ENCODE measurements around the gene XXYLT1. TPM values are rescaled to one million over a fixed set of nuclear protein-coding genes. Genes with fewer than 3 reads are reported as not detected.
A peak's percentile ranks its signal among the peaks of the same experiment; 100 is the strongest.

XXYLT1 gene
- total and polyA plus RNA-seq, 9 of the 15 experiments (the other 6 are each of a cell fraction or from before 2014, with no cell fraction given) = 1.9 to 18.9 (median 15.0) TPM

DNA sequence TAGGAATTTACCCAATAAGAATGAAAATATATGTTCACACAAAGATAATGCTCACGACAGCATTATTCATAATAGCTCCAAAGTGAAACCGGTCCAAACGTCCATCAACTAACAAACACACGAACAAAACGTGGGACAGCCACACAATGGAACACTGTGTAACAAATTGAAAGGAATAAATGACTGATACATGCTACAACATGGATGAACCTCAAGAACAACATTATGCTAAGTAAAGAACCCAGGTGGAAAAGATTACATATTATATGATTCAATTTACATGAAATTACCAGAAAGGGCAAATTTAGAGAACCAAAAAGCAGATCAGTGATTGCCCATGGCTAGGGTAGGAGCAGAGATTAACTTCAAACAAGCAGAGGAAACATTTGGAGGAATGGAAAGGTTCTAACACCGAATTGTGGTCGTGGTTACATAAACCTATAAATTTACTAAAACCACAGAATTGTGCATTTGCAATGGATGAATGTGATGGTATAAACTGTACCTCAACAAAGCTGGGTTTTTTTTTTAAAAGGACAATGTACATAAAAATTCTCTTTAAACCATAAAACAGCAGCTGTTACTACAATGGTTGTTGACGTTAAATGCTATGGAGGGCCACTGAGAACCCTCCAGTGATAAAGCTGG lies 76.3 kb downstream of the XXYLT1 start (continued):
- TF ChIP-seq THRAP3 (IDR thresholded peaks at IDR 0.05; ENCODE audit: borderline replicate concordance) (no peak), HNRNPUL1 (IDR thresholded peaks at IDR 0.05; ENCODE audit: low read length) (no peak), C11orf30 (IDR thresholded peaks at IDR 0.05; ENCODE audit: low read depth) (peak; percentile 65), DACH1 (IDR thresholded peaks at IDR 0.05; ENCODE audit: partially characterized antibody) (no peak), DMBX1 (CRISPR knock-in tag; IDR thresholded peaks at IDR 0.05; ENCODE audit: borderline replicate concordance) (no peak), MAFK (IDR thresholded peaks at IDR 0.05; ENCODE audit: low read length) (peak; percentile 57; the same call in 1 of the 2 replicates), ZNF347 (CRISPR knock-in tag; IDR thresholded peaks at IDR 0.05; ENCODE audit: low read depth) (no peak), MAZ (CRISPR knock-in tag; conservative IDR thresholded peaks at IDR 0.05 in 1 of 2, IDR thresholded peaks at IDR 0.05 in 1 of 2) (no peak), ZNF316 (IDR thresholded peaks at IDR 0.05) (peak; percentile 82), FOXK2 (conservative IDR thresholded peaks at IDR 0.05 in 1 of 2, IDR thresholded peaks at IDR 0.05 in 1 of 2; ENCODE audit: low read depth in 2 of 2) (no peak)
- TF ChIP-seq, protein P1, sequence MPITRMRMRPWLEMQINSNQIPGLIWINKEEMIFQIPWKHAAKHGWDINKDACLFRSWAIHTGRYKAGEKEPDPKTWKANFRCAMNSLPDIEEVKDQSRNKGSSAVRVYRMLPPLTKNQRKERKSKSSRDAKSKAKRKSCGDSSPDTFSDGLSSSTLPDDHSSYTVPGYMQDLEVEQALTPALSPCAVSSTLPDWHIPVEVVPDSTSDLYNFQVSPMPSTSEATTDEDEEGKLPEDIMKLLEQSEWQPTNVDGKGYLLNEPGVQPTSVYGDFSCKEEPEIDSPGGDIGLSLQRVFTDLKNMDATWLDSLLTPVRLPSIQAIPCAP (CRISPR knock-in tag; IDR thresholded peaks at IDR 0.05; ENCODE audit: borderline replicate concordance) = no peak

DNA sequence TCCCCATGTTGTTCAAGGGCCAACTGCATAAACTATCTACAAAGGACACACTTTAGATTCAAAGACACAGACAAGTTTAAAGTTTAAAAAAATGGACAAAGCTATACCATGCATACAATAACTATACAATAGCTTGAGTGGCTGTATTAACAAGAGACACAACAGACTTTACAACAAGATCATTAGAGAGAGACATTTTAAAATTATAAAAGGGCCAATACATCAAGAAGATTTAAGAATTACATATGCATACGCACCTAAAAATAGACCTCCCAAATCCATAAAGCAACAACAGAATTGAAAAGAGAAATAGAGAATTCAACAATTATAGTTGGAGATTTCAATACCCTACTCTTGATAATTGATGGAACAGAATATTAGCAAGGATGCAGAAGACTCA lies 79.4 kb downstream of the XXYLT1 start:
- Histone ChIP-seq H3K36me3 (ENCODE audit: control insufficient read depth, insufficient read depth, low read length) (no peaks in the 10 kb centered on the region), H3K4me1 (replicated peaks in 1 of 2; ENCODE audit: control insufficient read depth in 2 of 2, insufficient read depth in 2 of 2, low read length in 2 of 2) (peaks cover 12 to 29% of the 10 kb centered on the region in 2 experiments), H3K27me3 (ENCODE audit: control insufficient read depth in 2 of 2, insufficient read depth in 2 of 2, low read length in 2 of 2) (no peaks in the 10 kb centered on the region), H3K27ac (ENCODE audit: extremely low read depth, low read depth, low read length) (no peak overlapping the region), H3K9ac (ENCODE audit: insufficient read depth in 1 of 2, low read depth in 2 of 2, low read length in 2 of 2) (no peak overlapping the region), H3K4me3 (no peak overlapping the region), H4K20me1 (replicated peaks; ENCODE audit: control insufficient read depth, insufficient read depth, low read length) (no peaks in the 10 kb centered on the region), H3K9me3 (replicated peaks; ENCODE audit: control insufficient read depth, insufficient read depth, low read depth, low read length) (peaks cover 6% of the 10 kb centered on the region), H3K79me2 (ENCODE audit: control insufficient read depth, insufficient read depth, low read length) (peaks cover 43% of the 10 kb centered on the region), H3K9me1 (ENCODE audit: control insufficient read depth, insufficient read depth, low read length) (no peaks in the 10 kb centered on the region), H3K4me2 (ENCODE audit: insufficient read depth, low read length) (no peak overlapping the region), H2AFZ (ENCODE audit: low read depth, low read length) (no peak overlapping the region)
- WGBS (ENCODE audit: insufficient coverage, low coverage, missing lambda C conversion rate) = 92% methylated on average over 1 of the region's 1 CpG
- intact Hi-C loops (cut with micrococcal nuclease) = no loop called here
- in situ Hi-C loops (cut with MboI) = no loop called here
- POLR2A ChIA-PET = interaction anchor here (1.0 to 1.4 kb wide), 2 partner anchors 9 to 19 kb away, joined by 3 to 4 read pairs; no protein-coding TSS in a partner anchor
- FAIRE-seq (no peak), DNase-seq (ENCODE audit: extremely low read depth in 1 of 4, low spot score in 3 of 4) (no peak), ATAC-seq (no peak)
- no TSS peak for BruUV-seq (replicated peaks)
- TF ChIP-seq TRIM24 (IDR thresholded peaks at IDR 0.05) (0 out of 4 replicates have a peak, but pooled peaks of 1 of the 2 experiments have one; percentile 34), MEF2A (IDR thresholded peaks at IDR 0.05; ENCODE audit: control insufficient read depth, low read depth, low read length) (peak; percentile 10; the same call in 1 of the 2 replicates), TRIM28 (IDR thresholded peaks at IDR 0.05) (peak; percentile 69), PCBP1 (IDR thresholded peaks at IDR 0.05; ENCODE audit: low read depth, low read length, poor library complexity, severe bottlenecking) (no peak)
- TF ChIP-seq, protein P2, sequence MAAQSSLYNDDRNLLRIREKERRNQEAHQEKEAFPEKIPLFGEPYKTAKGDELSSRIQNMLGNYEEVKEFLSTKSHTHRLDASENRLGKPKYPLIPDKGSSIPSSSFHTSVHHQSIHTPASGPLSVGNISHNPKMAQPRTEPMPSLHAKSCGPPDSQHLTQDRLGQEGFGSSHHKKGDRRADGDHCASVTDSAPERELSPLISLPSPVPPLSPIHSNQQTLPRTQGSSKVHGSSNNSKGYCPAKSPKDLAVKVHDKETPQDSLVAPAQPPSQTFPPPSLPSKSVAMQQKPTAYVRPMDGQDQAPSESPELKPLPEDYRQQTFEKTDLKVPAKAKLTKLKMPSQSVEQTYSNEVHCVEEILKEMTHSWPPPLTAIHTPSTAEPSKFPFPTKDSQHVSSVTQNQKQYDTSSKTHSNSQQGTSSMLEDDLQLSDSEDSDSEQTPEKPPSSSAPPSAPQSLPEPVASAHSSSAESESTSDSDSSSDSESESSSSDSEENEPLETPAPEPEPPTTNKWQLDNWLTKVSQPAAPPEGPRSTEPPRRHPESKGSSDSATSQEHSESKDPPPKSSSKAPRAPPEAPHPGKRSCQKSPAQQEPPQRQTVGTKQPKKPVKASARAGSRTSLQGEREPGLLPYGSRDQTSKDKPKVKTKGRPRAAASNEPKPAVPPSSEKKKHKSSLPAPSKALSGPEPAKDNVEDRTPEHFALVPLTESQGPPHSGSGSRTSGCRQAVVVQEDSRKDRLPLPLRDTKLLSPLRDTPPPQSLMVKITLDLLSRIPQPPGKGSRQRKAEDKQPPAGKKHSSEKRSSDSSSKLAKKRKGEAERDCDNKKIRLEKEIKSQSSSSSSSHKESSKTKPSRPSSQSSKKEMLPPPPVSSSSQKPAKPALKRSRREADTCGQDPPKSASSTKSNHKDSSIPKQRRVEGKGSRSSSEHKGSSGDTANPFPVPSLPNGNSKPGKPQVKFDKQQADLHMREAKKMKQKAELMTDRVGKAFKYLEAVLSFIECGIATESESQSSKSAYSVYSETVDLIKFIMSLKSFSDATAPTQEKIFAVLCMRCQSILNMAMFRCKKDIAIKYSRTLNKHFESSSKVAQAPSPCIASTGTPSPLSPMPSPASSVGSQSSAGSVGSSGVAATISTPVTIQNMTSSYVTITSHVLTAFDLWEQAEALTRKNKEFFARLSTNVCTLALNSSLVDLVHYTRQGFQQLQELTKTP (IDR thresholded peaks at IDR 0.05; ENCODE audit: low read depth in 1 of 2, partially characterized antibody in 2 of 2) = peak in 1 of 2 experiments; percentile 84
- CTCF ChIA-PET (ENCODE audit: low intra/inter-chr PET ratio) = no interaction called here

Data from K562 (cell line).